ENCODE measurements around the gene IDNK. TPM values are rescaled to one million over a fixed set of nuclear protein-coding genes. Genes with fewer than 3 reads are reported as not detected.
"Not testable (repeated sequence)": the region's sequence is repeated elsewhere in the genome, so short reads cannot be mapped to it uniquely, and the experiment has no call there.

Gene IDNK
- total RNA-seq (2014; rRNA removed; shearing (Covaris generic)): 4.2 and 12.1 TPM in 2 replicates

- peak; percentile 81 for DNase-seq (ENCODE audit: low read depth)
Measured at GRCh38 chr9:83622939-83623678, at the start of gene IDNK. Gene IDNK (plus strand): TSS chr9:83623143. CDS start chr9:83623172, 29 bp downstream.

- DNase-seq (ENCODE audit: low read depth): no peak
Measured at GRCh38 chr9:83574482-83574881, 48.5 kb upstream of the IDNK start.

GRCh38 chr9:83582029-83582428 lies 40.9 kb upstream of the IDNK start:
- DNase-seq (ENCODE audit: low read depth): peak; percentile 8

GRCh38 chr9:83583151-83584014 lies 39.6 kb upstream of the IDNK start:
- peak; percentile 54 for DNase-seq (ENCODE audit: low read depth)

GRCh38 chr9:83584995-83585394 lies 37.9 kb upstream of the IDNK start:
- no peak for DNase-seq (ENCODE audit: low read depth)

- DNase-seq (ENCODE audit: low read depth): no peak
Measured at GRCh38 chr9:83588256-83588655, 34.7 kb upstream of the IDNK start.

- peak; percentile 29 for DNase-seq (ENCODE audit: low read depth)
Measured at GRCh38 chr9:83596899-83597504, 25.9 kb upstream of the IDNK start.

GRCh38 chr9:83598487-83598886 lies 24.5 kb upstream of the IDNK start:
- DNase-seq (ENCODE audit: low read depth): no peak

- DNase-seq (ENCODE audit: low read depth): no peak
Measured at GRCh38 chr9:83599071-83599470, 23.9 kb upstream of the IDNK start.

GRCh38 chr9:83601463-83601862 lies 21.5 kb upstream of the IDNK start:
- DNase-seq (ENCODE audit: low read depth): no peak

GRCh38 chr9:83607620-83608019 lies 15.3 kb upstream of the IDNK start:
- not testable (repeated sequence) for DNase-seq (ENCODE audit: low read depth)

GRCh38 chr9:83613298-83613697 lies 9.6 kb upstream of the IDNK start:
- not testable (repeated sequence) for DNase-seq (ENCODE audit: low read depth)

GRCh38 chr9:83617299-83617698 lies 5.6 kb upstream of the IDNK start:
- DNase-seq (ENCODE audit: low read depth): no peak

- peak; percentile 50 for DNase-seq (ENCODE audit: low read depth)
Measured at GRCh38 chr9:83620841-83621636, 1.9 kb upstream of the IDNK start.

- DNase-seq (ENCODE audit: low read depth): no peak
Measured at GRCh38 chr9:83622433-83622938, 457 bp upstream of the IDNK start.

- DNase-seq (ENCODE audit: low read depth): no peak
Measured at GRCh38 chr9:83623679-83624076, 735 bp downstream of the IDNK start.

- DNase-seq (ENCODE audit: low read depth): no peak
Measured at GRCh38 chr9:83625178-83625577, 2.2 kb downstream of the IDNK start.

- no peak for DNase-seq (ENCODE audit: low read depth)
Measured at GRCh38 chr9:83628540-83628939, 5.6 kb downstream of the IDNK start.

GRCh38 chr9:83629433-83630104 lies 6.6 kb downstream of the IDNK start:
- DNase-seq (ENCODE audit: low read depth): no peak

GRCh38 chr9:83630938-83631457 lies 8.1 kb downstream of the IDNK start:
- DNase-seq (ENCODE audit: low read depth): no peak

- no peak for DNase-seq (ENCODE audit: low read depth)
Measured at GRCh38 chr9:83633255-83633654, 10.3 kb downstream of the IDNK start.

Data from Daoy (cell line).